ENCODE results near the gene INTU. TPM values are rescaled to one million over a fixed set of nuclear protein-coding genes. Genes with fewer than 3 reads are reported as not detected.

The INTU gene
- total RNA-seq, 1 experiment from 2014 or later, result not detected

- no peaks in the 10 kb centered on the region for H4K20me1 ChIP-seq (ENCODE audit: insufficient read depth, low read depth, low read length)
- no peaks in the 10 kb centered on the region for H3K36me3 ChIP-seq (ENCODE audit: insufficient read depth, low read length)
- no peaks in the 10 kb centered on the region for H3K79me2 ChIP-seq (ENCODE audit: low read length)
- no peak for DNase-seq
- H3K4me1 ChIP-seq (ENCODE audit: low read length), result no peaks in the 10 kb centered on the region
- H3K4me3 ChIP-seq (ENCODE audit: low read length), result no peak overlapping the region
- H3K9me3 ChIP-seq (ENCODE audit: low read length), result no peaks in the 10 kb centered on the region
- H3K27ac ChIP-seq (ENCODE audit: low read length), result no peak overlapping the region
- H3K27me3 ChIP-seq (ENCODE audit: low read length), result no peaks in the 10 kb centered on the region
- no peak overlapping the region for H2AFZ ChIP-seq (ENCODE audit: low read length)
- no peak overlapping the region for H3K4me2 ChIP-seq (ENCODE audit: low read depth, low read length, poor library complexity, severe bottlenecking)
- no peaks in the 10 kb centered on the region for H3K9me2 ChIP-seq (replicated peaks; ENCODE audit: insufficient read depth, low read length)
- no peak overlapping the region for H3K9ac ChIP-seq (ENCODE audit: low read length)
Measured at GRCh38 chr4:127609484-127609883, 23.3 kb upstream of the INTU start.

GRCh38 chr4:127610488-127610887 lies 22.3 kb upstream of the INTU start:
- H3K79me2 ChIP-seq (ENCODE audit: low read length), result no peaks in the 10 kb centered on the region

GRCh38 chr4:127616898-127617297 lies 15.9 kb upstream of the INTU start:
- no peak overlapping the region for H3K4me2 ChIP-seq (ENCODE audit: low read depth, low read length, poor library complexity, severe bottlenecking)
- H4K20me1 ChIP-seq (ENCODE audit: insufficient read depth, low read depth, low read length), result no peaks in the 10 kb centered on the region
- no peaks in the 10 kb centered on the region for H3K9me2 ChIP-seq (replicated peaks; ENCODE audit: insufficient read depth, low read length)
- no peaks in the 10 kb centered on the region for H3K79me2 ChIP-seq (ENCODE audit: low read length)
- no peak overlapping the region for H3K27ac ChIP-seq (ENCODE audit: low read length)
- no peaks in the 10 kb centered on the region for H3K27me3 ChIP-seq (ENCODE audit: low read length)
- no peaks in the 10 kb centered on the region for H3K9me3 ChIP-seq (ENCODE audit: low read length)
- no peaks in the 10 kb centered on the region for H3K4me1 ChIP-seq (ENCODE audit: low read length)
- no peak overlapping the region for H3K9ac ChIP-seq (ENCODE audit: low read length)
- H3K36me3 ChIP-seq (ENCODE audit: insufficient read depth, low read length), result no peaks in the 10 kb centered on the region
- H3K4me3 ChIP-seq (ENCODE audit: low read length), result no peak overlapping the region
- no peak for DNase-seq
- no peak overlapping the region for H2AFZ ChIP-seq (ENCODE audit: low read length)

More at GRCh38 chr4:127610488-127610887, 22.3 kb upstream of the INTU start:
- no peak overlapping the region for H3K4me2 ChIP-seq (ENCODE audit: low read depth, low read length, poor library complexity, severe bottlenecking)
- no peaks in the 10 kb centered on the region for H4K20me1 ChIP-seq (ENCODE audit: insufficient read depth, low read depth, low read length)
- H3K27me3 ChIP-seq (ENCODE audit: low read length), result no peaks in the 10 kb centered on the region
- no peak overlapping the region for H3K9ac ChIP-seq (ENCODE audit: low read length)
- no peak overlapping the region for H2AFZ ChIP-seq (ENCODE audit: low read length)
- no peaks in the 10 kb centered on the region for H3K36me3 ChIP-seq (ENCODE audit: insufficient read depth, low read length)
- no peak overlapping the region for H3K27ac ChIP-seq (ENCODE audit: low read length)
- H3K4me1 ChIP-seq (ENCODE audit: low read length), result no peaks in the 10 kb centered on the region
- no peak overlapping the region for H3K4me3 ChIP-seq (ENCODE audit: low read length)
- H3K9me2 ChIP-seq (replicated peaks; ENCODE audit: insufficient read depth, low read length), result no peaks in the 10 kb centered on the region
- DNase-seq, result no peak
- no peaks in the 10 kb centered on the region for H3K9me3 ChIP-seq (ENCODE audit: low read length)

- Histone ChIP-seq H2AFZ (ENCODE audit: low read length) (no peak overlapping the region), H3K4me3 (ENCODE audit: low read length) (no peak overlapping the region), H3K4me2 (ENCODE audit: low read depth, low read length, poor library complexity, severe bottlenecking) (no peak overlapping the region), H4K20me1 (ENCODE audit: insufficient read depth, low read depth, low read length) (no peaks in the 10 kb centered on the region), H3K4me1 (ENCODE audit: low read length) (no peaks in the 10 kb centered on the region), H3K9me2 (replicated peaks; ENCODE audit: insufficient read depth, low read length) (no peaks in the 10 kb centered on the region), H3K79me2 (ENCODE audit: low read length) (no peaks in the 10 kb centered on the region), H3K27me3 (ENCODE audit: low read length) (no peaks in the 10 kb centered on the region), H3K9ac (ENCODE audit: low read length) (no peak overlapping the region), H3K27ac (ENCODE audit: low read length) (no peak overlapping the region), H3K9me3 (ENCODE audit: low read length) (no peaks in the 10 kb centered on the region), H3K36me3 (ENCODE audit: insufficient read depth, low read length) (no peaks in the 10 kb centered on the region)
- DNase-seq, result no peak
Measured at GRCh38 chr4:127618427-127618826, 14.3 kb upstream of the INTU start.

- no peaks in the 10 kb centered on the region for H3K36me3 ChIP-seq (ENCODE audit: insufficient read depth, low read length)
- DNase-seq, result no peak
- H2AFZ ChIP-seq (ENCODE audit: low read length), result no peak overlapping the region
Measured at GRCh38 chr4:127622621-127622920, 10.2 kb upstream of the INTU start.

GRCh38 chr4:127622921-127623796 lies 9.6 kb upstream of the INTU start:
- Histone ChIP-seq H3K9ac (ENCODE audit: low read length) (no peak overlapping the region), H3K36me3 (ENCODE audit: insufficient read depth, low read length) (no peaks in the 10 kb centered on the region), H3K79me2 (ENCODE audit: low read length) (no peaks in the 10 kb centered on the region), H3K4me3 (ENCODE audit: low read length) (no peak overlapping the region), H3K27ac (ENCODE audit: low read length) (no peak overlapping the region), H3K9me3 (ENCODE audit: low read length) (no peaks in the 10 kb centered on the region), H4K20me1 (ENCODE audit: insufficient read depth, low read depth, low read length) (no peaks in the 10 kb centered on the region), H3K4me2 (ENCODE audit: low read depth, low read length, poor library complexity, severe bottlenecking) (no peak overlapping the region), H3K4me1 (ENCODE audit: low read length) (peaks cover 8% of the 10 kb centered on the region), H3K27me3 (ENCODE audit: low read length) (no peaks in the 10 kb centered on the region), H3K9me2 (replicated peaks; ENCODE audit: insufficient read depth, low read length) (no peaks in the 10 kb centered on the region), H2AFZ (ENCODE audit: low read length) (no peak overlapping the region)
- DNase-seq, result no peak

More at GRCh38 chr4:127622621-127622920, 10.2 kb upstream of the INTU start:
- no peaks in the 10 kb centered on the region for H3K79me2 ChIP-seq (ENCODE audit: low read length)
- H3K9me2 ChIP-seq (replicated peaks; ENCODE audit: insufficient read depth, low read length), result no peaks in the 10 kb centered on the region
- H3K27me3 ChIP-seq (ENCODE audit: low read length), result no peaks in the 10 kb centered on the region
- no peak overlapping the region for H3K27ac ChIP-seq (ENCODE audit: low read length)
- no peaks in the 10 kb centered on the region for H4K20me1 ChIP-seq (ENCODE audit: insufficient read depth, low read depth, low read length)
- no peak overlapping the region for H3K4me3 ChIP-seq (ENCODE audit: low read length)
- H3K9me3 ChIP-seq (ENCODE audit: low read length), result no peaks in the 10 kb centered on the region
- H3K9ac ChIP-seq (ENCODE audit: low read length), result no peak overlapping the region
- H3K4me2 ChIP-seq (ENCODE audit: low read depth, low read length, poor library complexity, severe bottlenecking), result no peak overlapping the region
- H3K4me1 ChIP-seq (ENCODE audit: low read length), result peaks cover 8% of the 10 kb centered on the region

GRCh38 chr4:127623797-127624083 lies 9.0 kb upstream of the INTU start:
- H3K79me2 ChIP-seq (ENCODE audit: low read length), result no peaks in the 10 kb centered on the region
- no peak overlapping the region for H3K9ac ChIP-seq (ENCODE audit: low read length)
- DNase-seq, result no peak
- no peaks in the 10 kb centered on the region for H4K20me1 ChIP-seq (ENCODE audit: insufficient read depth, low read depth, low read length)
- H3K9me2 ChIP-seq (replicated peaks; ENCODE audit: insufficient read depth, low read length), result no peaks in the 10 kb centered on the region
- H3K27ac ChIP-seq (ENCODE audit: low read length), result no peak overlapping the region
- peaks cover 8% of the 10 kb centered on the region for H3K4me1 ChIP-seq (ENCODE audit: low read length)
- H2AFZ ChIP-seq (ENCODE audit: low read length), result no peak overlapping the region
- H3K4me3 ChIP-seq (ENCODE audit: low read length), result no peak overlapping the region
- no peak overlapping the region for H3K4me2 ChIP-seq (ENCODE audit: low read depth, low read length, poor library complexity, severe bottlenecking)
- no peaks in the 10 kb centered on the region for H3K36me3 ChIP-seq (ENCODE audit: insufficient read depth, low read length)
- H3K27me3 ChIP-seq (ENCODE audit: low read length), result no peaks in the 10 kb centered on the region
- no peaks in the 10 kb centered on the region for H3K9me3 ChIP-seq (ENCODE audit: low read length)

GRCh38 chr4:127624173-127624572 lies 8.6 kb upstream of the INTU start:
- no peaks in the 10 kb centered on the region for H4K20me1 ChIP-seq (ENCODE audit: insufficient read depth, low read depth, low read length)
- H3K4me2 ChIP-seq (ENCODE audit: low read depth, low read length, poor library complexity, severe bottlenecking), result no peak overlapping the region
- H3K79me2 ChIP-seq (ENCODE audit: low read length), result no peaks in the 10 kb centered on the region
- H3K36me3 ChIP-seq (ENCODE audit: insufficient read depth, low read length), result no peaks in the 10 kb centered on the region
- peaks cover 8% of the 10 kb centered on the region for H3K4me1 ChIP-seq (ENCODE audit: low read length)
- no peak overlapping the region for H3K9ac ChIP-seq (ENCODE audit: low read length)
- DNase-seq, result no peak
- no peaks in the 10 kb centered on the region for H3K27me3 ChIP-seq (ENCODE audit: low read length)
- no peaks in the 10 kb centered on the region for H3K9me2 ChIP-seq (replicated peaks; ENCODE audit: insufficient read depth, low read length)
- H3K4me3 ChIP-seq (ENCODE audit: low read length), result no peak overlapping the region
- H3K9me3 ChIP-seq (ENCODE audit: low read length), result no peaks in the 10 kb centered on the region
- H3K27ac ChIP-seq (ENCODE audit: low read length), result no peak overlapping the region
- H2AFZ ChIP-seq (ENCODE audit: low read length), result no peak overlapping the region

Measured in Karpas-422 (cell line).